Loucy (cell line): Measurements from ENCODE around the gene SMIM35.

Experiments used
- H2AFZ ChIP-seq: fragments of 200-600 bp; sonication (generic); 2 replicates; pipeline ENCODE4 v1.6.0; 2016; ENCODE audit warnings: antibody characterized with exemption, mild to moderate bottlenecking, low read length, moderate library complexity
- H3F3A ChIP-seq: fragments of 200-600 bp; 2 replicates; pipeline ENCODE4 v1.6.0; 2016; ENCODE audit warnings: antibody characterized with exemption, low read depth, mild to moderate bottlenecking
- H3K27me3 ChIP-seq: fragments of 200-600 bp; sonication (generic); 2 replicates; pipeline ENCODE4 v1.6.1; 2014; ENCODE audit warnings: low read length, mild to moderate bottlenecking; ENCODE audit not compliant: insufficient read depth, poor library complexity, severe bottlenecking
- H3K36me3 ChIP-seq: fragments of 200-600 bp; sonication (generic); 2 replicates; pipeline ENCODE4 v1.6.1; 2016; ENCODE audit warnings: low read length; ENCODE audit not compliant: insufficient read depth
- H3K4me1 ChIP-seq: fragments of 200-600 bp; sonication (generic); 2 replicates; pipeline ENCODE4 v1.5.1; 2014; ENCODE audit warnings: low read length, mild to moderate bottlenecking; ENCODE audit not compliant: insufficient read depth, poor library complexity, severe bottlenecking
- H3K4me2 ChIP-seq: fragments of 200-600 bp; sonication (generic); 2 replicates; pipeline ENCODE4 v1.6.0; 2014; ENCODE audit warnings: antibody characterized with exemption, low read length, low read depth, mild to moderate bottlenecking; ENCODE audit not compliant: poor library complexity, severe bottlenecking
- H3K4me3 ChIP-seq: fragments of 200-600 bp; sonication (generic); 2 replicates; pipeline ENCODE4 v1.5.1; 2014; ENCODE audit warnings: low read length, mild to moderate bottlenecking, mixed read lengths; ENCODE audit not compliant: poor library complexity, severe bottlenecking
- H3K79me2 ChIP-seq: fragments of 200-600 bp; sonication (generic); 2 replicates; pipeline ENCODE4 v1.6.1; 2014; ENCODE audit warnings: low read length; ENCODE audit not compliant: insufficient read depth
- H3K9ac ChIP-seq: fragments of 200-600 bp; sonication (generic); 2 replicates; pipeline ENCODE4 v1.6.0; 2014; ENCODE audit warnings: mild to moderate bottlenecking, low read depth, low read length, moderate library complexity; ENCODE audit not compliant: poor library complexity, severe bottlenecking
- H3K9me2 ChIP-seq: fragments of 200-600 bp; sonication (generic); replicated peaks from 2 replicates; pipeline ENCODE4 v1.6.1; 2016; ENCODE audit warnings: low read depth, low read length, mixed read lengths
- H3K9me3 ChIP-seq: fragments of 200-600 bp; sonication (generic); 2 replicates; pipeline ENCODE4 v1.6.1; 2014; ENCODE audit warnings: mild to moderate bottlenecking, antibody characterized with exemption, low read length, low read depth; ENCODE audit not compliant: insufficient read depth
- H4K20me1 ChIP-seq: fragments of 200-600 bp; sonication (generic); 2 replicates; pipeline ENCODE4 v1.6.0; 2014; ENCODE audit warnings: antibody characterized with exemption, low read length, mild to moderate bottlenecking; ENCODE audit not compliant: insufficient read depth, poor library complexity, severe bottlenecking
- EZH2phosphoT487 ChIP-seq: fragments of 200-600 bp; IDR thresholded peaks from 2 replicates; pipeline ENCODE4 v1.6.1; 2018; ENCODE audit warnings: antibody characterized with exemption, mild to moderate bottlenecking, moderate library complexity, borderline replicate concordance
- TF ChIP-seq, protein P1 (sequence below): fragments of 200-600 bp; sonication (generic); conservative IDR thresholded peaks from 2 replicates; pipeline ENCODE4 v1.5.1; 2014; ENCODE audit warnings: mild to moderate bottlenecking, antibody characterized with exemption, low read length

Gene SMIM35

DNA sequence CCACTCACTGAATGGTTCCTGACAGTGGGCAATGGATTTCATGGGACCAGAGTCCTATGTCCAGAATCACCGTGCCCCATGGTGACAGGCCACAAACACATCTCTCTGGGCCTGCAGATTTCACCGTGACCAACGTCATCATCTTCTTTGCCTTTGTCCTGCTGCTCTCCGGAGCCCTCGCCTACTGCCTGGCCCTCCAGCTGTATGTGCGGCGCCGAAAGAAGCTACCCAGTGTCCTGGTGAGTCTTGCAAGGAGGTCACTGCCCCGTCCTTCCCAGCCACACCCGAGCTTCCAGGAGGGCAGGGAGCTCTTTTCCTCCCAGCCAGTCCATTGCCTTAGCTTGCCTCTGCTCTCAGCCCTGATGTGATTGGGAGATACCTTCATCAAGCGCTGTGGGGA lies 91.3 kb downstream of the SMIM35 start:
- H4K20me1 ChIP-seq: no peaks in the 10 kb centered on the region
- no peaks in the 10 kb centered on the region for H3K79me2 ChIP-seq
- no peaks in the 10 kb centered on the region for H3K4me1 ChIP-seq
- H3K36me3 ChIP-seq: no peaks in the 10 kb centered on the region
- no peak for TF ChIP-seq EZH2phosphoT487
- H3K4me3 ChIP-seq: no peak overlapping the region
- no peak overlapping the region for H3K9ac ChIP-seq
- H2AFZ ChIP-seq: no peak overlapping the region
- no peaks in the 10 kb centered on the region for H3K9me3 ChIP-seq
- H3F3A ChIP-seq: no peaks in the 10 kb centered on the region
- no peak overlapping the region for H3K4me2 ChIP-seq
- H3K27me3 ChIP-seq: no peaks in the 10 kb centered on the region
- H3K9me2 ChIP-seq: no peaks in the 10 kb centered on the region

- H3K4me2 ChIP-seq: no peak overlapping the region
- no peaks in the 10 kb centered on the region for H4K20me1 ChIP-seq
- no peaks in the 10 kb centered on the region for H3K36me3 ChIP-seq
- H3K4me1 ChIP-seq: no peaks in the 10 kb centered on the region
- no peak overlapping the region for H3K9ac ChIP-seq
- no peaks in the 10 kb centered on the region for H3F3A ChIP-seq
- no peak for TF ChIP-seq EZH2phosphoT487
- TF ChIP-seq, protein P1, sequence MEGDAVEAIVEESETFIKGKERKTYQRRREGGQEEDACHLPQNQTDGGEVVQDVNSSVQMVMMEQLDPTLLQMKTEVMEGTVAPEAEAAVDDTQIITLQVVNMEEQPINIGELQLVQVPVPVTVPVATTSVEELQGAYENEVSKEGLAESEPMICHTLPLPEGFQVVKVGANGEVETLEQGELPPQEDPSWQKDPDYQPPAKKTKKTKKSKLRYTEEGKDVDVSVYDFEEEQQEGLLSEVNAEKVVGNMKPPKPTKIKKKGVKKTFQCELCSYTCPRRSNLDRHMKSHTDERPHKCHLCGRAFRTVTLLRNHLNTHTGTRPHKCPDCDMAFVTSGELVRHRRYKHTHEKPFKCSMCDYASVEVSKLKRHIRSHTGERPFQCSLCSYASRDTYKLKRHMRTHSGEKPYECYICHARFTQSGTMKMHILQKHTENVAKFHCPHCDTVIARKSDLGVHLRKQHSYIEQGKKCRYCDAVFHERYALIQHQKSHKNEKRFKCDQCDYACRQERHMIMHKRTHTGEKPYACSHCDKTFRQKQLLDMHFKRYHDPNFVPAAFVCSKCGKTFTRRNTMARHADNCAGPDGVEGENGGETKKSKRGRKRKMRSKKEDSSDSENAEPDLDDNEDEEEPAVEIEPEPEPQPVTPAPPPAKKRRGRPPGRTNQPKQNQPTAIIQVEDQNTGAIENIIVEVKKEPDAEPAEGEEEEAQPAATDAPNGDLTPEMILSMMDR: no peak
- H3K9me3 ChIP-seq: no peaks in the 10 kb centered on the region
- no peak overlapping the region for H3K4me3 ChIP-seq
- no peaks in the 10 kb centered on the region for H3K79me2 ChIP-seq
- peak overlapping the region; percentile 38; the same call in 1 of the 2 replicates for H2AFZ ChIP-seq
- no peaks in the 10 kb centered on the region for H3K27me3 ChIP-seq
- no peaks in the 10 kb centered on the region for H3K9me2 ChIP-seq
These were observed 92.6 kb downstream of the SMIM35 start for GRCh38 chr11:117993988-117994745.

DNA sequence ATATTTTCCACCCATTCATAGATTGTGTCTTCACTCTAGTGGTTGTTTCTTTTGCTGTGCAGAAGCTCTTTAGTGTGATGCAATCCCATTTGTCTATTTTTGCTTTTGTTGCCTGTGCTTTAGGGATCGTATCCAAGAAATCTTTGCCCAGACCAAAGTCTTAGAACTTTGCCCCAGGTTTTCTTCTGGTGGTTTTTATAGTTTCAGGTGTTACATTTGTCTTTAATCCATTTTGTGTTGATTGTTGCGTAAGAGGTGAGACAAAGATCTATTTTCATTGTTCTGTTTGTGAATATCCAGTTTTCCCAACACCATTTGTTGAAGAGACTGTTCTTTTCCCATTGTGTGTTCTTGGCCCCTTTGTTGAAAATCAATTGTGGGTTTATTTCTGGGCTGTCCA lies 94.1 kb downstream of the SMIM35 start:
- H3K9ac ChIP-seq: no peak overlapping the region
- TF ChIP-seq, protein P1: no peak
- no peak for TF ChIP-seq EZH2phosphoT487
- H4K20me1 ChIP-seq: no peaks in the 10 kb centered on the region
- no peak overlapping the region for H3K4me2 ChIP-seq
- H3K27me3 ChIP-seq: no peaks in the 10 kb centered on the region
- no peaks in the 10 kb centered on the region for H3K9me2 ChIP-seq
- H3K9me3 ChIP-seq: no peaks in the 10 kb centered on the region
- no peaks in the 10 kb centered on the region for H3K36me3 ChIP-seq
- no peak overlapping the region for H3K4me3 ChIP-seq
- H3F3A ChIP-seq: no peaks in the 10 kb centered on the region
- H3K4me1 ChIP-seq: no peaks in the 10 kb centered on the region
- H2AFZ ChIP-seq: no peak overlapping the region
- no peaks in the 10 kb centered on the region for H3K79me2 ChIP-seq

DNA sequence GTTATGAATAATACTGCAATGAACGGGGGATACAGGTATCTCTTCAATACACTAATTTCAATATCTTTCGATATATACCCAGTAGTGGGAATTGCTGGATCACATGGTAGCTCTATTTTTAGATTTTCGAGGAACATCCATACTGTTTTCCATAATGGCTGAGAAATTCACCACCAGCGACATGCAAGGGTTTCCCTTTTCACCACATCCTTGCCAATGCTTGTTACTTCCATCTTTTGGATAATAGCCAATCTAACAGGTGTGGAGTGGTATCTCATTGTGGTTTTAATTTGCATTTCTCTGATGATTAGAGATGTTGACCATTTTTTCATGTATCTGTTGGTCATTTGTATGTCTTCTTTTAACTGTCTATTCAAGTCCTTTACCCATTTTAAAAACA lies 94.6 kb downstream of the SMIM35 start:
- Histone ChIP-seq H3K9me3 (no peaks in the 10 kb centered on the region), H3K9ac (no peak overlapping the region), H3K79me2 (no peaks in the 10 kb centered on the region), H3F3A (no peaks in the 10 kb centered on the region), H3K4me2 (no peak overlapping the region), H3K4me3 (no peak overlapping the region), H3K27me3 (no peaks in the 10 kb centered on the region), H3K4me1 (no peaks in the 10 kb centered on the region), H2AFZ (no peak overlapping the region), H3K9me2 (no peaks in the 10 kb centered on the region), H3K36me3 (no peaks in the 10 kb centered on the region), H4K20me1 (no peaks in the 10 kb centered on the region)
- no peak for TF ChIP-seq EZH2phosphoT487
- TF ChIP-seq, protein P1: no peak
